WTC11 (cell line): ENCODE data around the gene TRABD.
A peak's percentile ranks its signal among the peaks of the same experiment; 100 is the strongest.

Experiments
- CTCF ChIP-seq: fragments of 200-600 bp; IDR thresholded peaks from 2 replicates; pipeline ENCODE4 v1.8.0; 2022; ENCODE audit warnings: antibody characterized with exemption
- E2F5 ChIP-seq: sonication (generic); formaldehyde crosslinking; IDR thresholded peaks from 2 replicates; pipeline ENCODE4 v1.8.1; 2022; ENCODE audit warnings: mild to moderate bottlenecking, moderate library complexity, missing genetic modification reagents
- EMX1 ChIP-seq: fragments of 250-450 bp; sonication (Bioruptor Pico); IDR thresholded peaks from 2 replicates; pipeline ENCODE4 v1.8.0; 2021; ENCODE audit warnings: mild to moderate bottlenecking
- NR3C1 ChIP-seq: sonication (generic); formaldehyde crosslinking; conservative IDR thresholded peaks from 2 replicates; pipeline ENCODE4 v1.8.1; 2023; ENCODE audit warnings: low read depth, mild to moderate bottlenecking, missing genetic modification reagents
- SP1 ChIP-seq: sonication (generic); formaldehyde crosslinking; conservative IDR thresholded peaks from 2 replicates; pipeline ENCODE4 v1.8.1; 2022; ENCODE audit warnings: missing genetic modification reagents
- ZNF423 ChIP-seq: fragments of 250-450 bp; sonication (Bioruptor Pico); IDR thresholded peaks from 2 replicates; pipeline ENCODE4 v2.1.2; 2022; ENCODE audit warnings: mild to moderate bottlenecking, moderate library complexity
- TF ChIP-seq, protein P1 (sequence below): sonication (generic); formaldehyde crosslinking; IDR thresholded peaks from 2 replicates; pipeline ENCODE4 v1.8.1; 2023; ENCODE audit warnings: mild to moderate bottlenecking, missing genetic modification reagents, moderate library complexity
- TF ChIP-seq, protein P2 (sequence below): sonication (generic); formaldehyde crosslinking; IDR thresholded peaks from 2 replicates; pipeline ENCODE4 v1.8.0; 2022; ENCODE audit warnings: mild to moderate bottlenecking, missing genetic modification reagents

DNA sequence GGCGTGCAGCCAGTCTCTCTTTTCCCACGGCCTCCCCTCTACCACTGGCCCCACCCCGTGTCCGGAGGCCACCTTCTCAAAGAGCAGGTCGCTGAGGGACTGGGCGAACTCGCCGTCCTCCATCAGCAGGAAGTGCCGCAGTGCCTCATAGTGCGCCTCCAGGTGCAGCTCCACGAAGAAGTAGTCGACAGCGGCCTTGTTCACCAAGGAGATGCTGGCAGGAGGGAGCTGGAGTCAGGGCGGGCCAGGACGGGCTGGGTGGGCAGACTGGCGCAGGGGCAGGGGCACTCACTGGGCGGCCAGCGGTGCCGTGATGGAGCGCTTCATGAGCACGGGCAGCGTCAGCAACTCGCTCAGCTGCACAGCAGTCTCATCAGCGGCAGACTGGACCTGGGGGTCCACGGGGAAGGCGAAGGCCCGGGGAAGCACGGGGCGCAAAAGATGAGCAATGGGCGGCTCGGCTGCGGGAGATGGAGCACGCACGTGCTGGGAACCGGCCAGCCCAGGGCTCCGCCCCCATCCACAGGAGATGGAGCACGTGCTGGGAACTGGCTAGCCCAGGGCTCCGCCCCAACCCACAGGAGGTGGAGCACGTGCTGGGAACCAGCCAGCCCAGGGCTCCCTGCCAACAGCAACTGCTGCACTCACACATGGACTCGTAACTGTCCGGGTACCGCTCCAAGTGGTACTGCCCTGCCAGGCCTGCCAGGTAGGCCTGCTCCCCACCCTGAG is 33.4 kb downstream of the TRABD start:
- TF ChIP-seq CTCF, result no peak
- TF ChIP-seq, protein P1, sequence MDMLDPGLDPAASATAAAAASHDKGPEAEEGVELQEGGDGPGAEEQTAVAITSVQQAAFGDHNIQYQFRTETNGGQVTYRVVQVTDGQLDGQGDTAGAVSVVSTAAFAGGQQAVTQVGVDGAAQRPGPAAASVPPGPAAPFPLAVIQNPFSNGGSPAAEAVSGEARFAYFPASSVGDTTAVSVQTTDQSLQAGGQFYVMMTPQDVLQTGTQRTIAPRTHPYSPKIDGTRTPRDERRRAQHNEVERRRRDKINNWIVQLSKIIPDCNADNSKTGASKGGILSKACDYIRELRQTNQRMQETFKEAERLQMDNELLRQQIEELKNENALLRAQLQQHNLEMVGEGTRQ, result peak; percentile 86
- TF ChIP-seq EMX1 (CRISPR knock-in tag), result no peak
- no peak for TF ChIP-seq NR3C1
- no peak for TF ChIP-seq E2F5 (CRISPR knock-in tag)
- no peak for TF ChIP-seq ZNF423 (CRISPR knock-in tag)
- TF ChIP-seq, protein P2, sequence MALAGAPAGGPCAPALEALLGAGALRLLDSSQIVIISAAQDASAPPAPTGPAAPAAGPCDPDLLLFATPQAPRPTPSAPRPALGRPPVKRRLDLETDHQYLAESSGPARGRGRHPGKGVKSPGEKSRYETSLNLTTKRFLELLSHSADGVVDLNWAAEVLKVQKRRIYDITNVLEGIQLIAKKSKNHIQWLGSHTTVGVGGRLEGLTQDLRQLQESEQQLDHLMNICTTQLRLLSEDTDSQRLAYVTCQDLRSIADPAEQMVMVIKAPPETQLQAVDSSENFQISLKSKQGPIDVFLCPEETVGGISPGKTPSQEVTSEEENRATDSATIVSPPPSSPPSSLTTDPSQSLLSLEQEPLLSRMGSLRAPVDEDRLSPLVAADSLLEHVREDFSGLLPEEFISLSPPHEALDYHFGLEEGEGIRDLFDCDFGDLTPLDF (CRISPR knock-in tag), result peak; percentile 48; the same call in 1 of the 2 replicates
- TF ChIP-seq SP1 (CRISPR knock-in tag), result peak; percentile 53; the same call in 1 of the 2 replicates
